Mesenchymal stem cell (in vitro differentiated cells and primary cell): ENCODE data around the gene SOD1.
"Not testable (repeated sequence)": the region's sequence is repeated elsewhere in the genome, so short reads cannot be mapped to it uniquely, and the experiment has no call there.

Source experiments
- DNase-seq: peaks from one replicate; pipeline ENCODE4 v3.0.0-alpha.2; 2013
- H2AFZ ChIP-seq: one replicate; pipeline ENCODE4 v1.6.1; 2013; ENCODE audit warnings: low read depth, mild to moderate bottlenecking, control low read depth, inconsistent platforms, low read length, moderate library complexity
- H2AK5ac ChIP-seq: 2 replicates; pipeline ENCODE4 v1.6.1; 2013; ENCODE audit warnings: low read length, moderate library complexity, mild to moderate bottlenecking, inconsistent platforms; ENCODE audit not compliant: severe bottlenecking
- H2BK120ac ChIP-seq: one replicate; pipeline ENCODE4 v1.6.1; 2013; ENCODE audit warnings: low read depth, mild to moderate bottlenecking, inconsistent platforms, low read length, moderate library complexity
- H2BK12ac ChIP-seq, 2 experiments: one replicate each; pipeline ENCODE4 v1.6.1; 2013; ENCODE audit warnings: inconsistent platforms in 2 of 2, low read length in 2 of 2, mild to moderate bottlenecking in 2 of 2, moderate library complexity in 2 of 2, control low read depth in 1 of 2
- H2BK15ac ChIP-seq: one replicate; pipeline ENCODE4 v1.6.1; 2013; ENCODE audit warnings: mild to moderate bottlenecking, low read depth, inconsistent platforms; ENCODE audit not compliant: poor library complexity, severe bottlenecking
- H2BK5ac ChIP-seq: 2 replicates; pipeline ENCODE4 v1.6.1; 2013; ENCODE audit warnings: low read depth, mild to moderate bottlenecking, low read length, control low read depth, inconsistent platforms; ENCODE audit not compliant: poor library complexity, severe bottlenecking
- H3K14ac ChIP-seq, 2 experiments: one replicate each; pipeline ENCODE4 v1.6.1; 2013; ENCODE audit warnings: inconsistent platforms in 2 of 2, low read length in 2 of 2, control low read depth in 1 of 2, mild to moderate bottlenecking in 1 of 2, moderate library complexity in 1 of 2
- H3K18ac ChIP-seq, 2 experiments: one replicate each; pipeline ENCODE4 v1.6.1; 2013; ENCODE audit warnings: inconsistent platforms in 2 of 2, low read length in 2 of 2, control low read depth in 1 of 2, low read depth in 1 of 2, mild to moderate bottlenecking in 1 of 2
- H3K23ac ChIP-seq, 2 experiments: one replicate each; pipeline ENCODE4 v1.6.1; 2013; ENCODE audit warnings: inconsistent platforms in 2 of 2, low read length in 2 of 2, mild to moderate bottlenecking in 2 of 2, moderate library complexity in 2 of 2, control low read depth in 1 of 2
- H3K27ac ChIP-seq: 2 replicates; pipeline ENCODE4 v1.5.1; 2013; ENCODE audit warnings: mild to moderate bottlenecking, moderate library complexity, low read length, control low read depth, inconsistent platforms; ENCODE audit not compliant: poor library complexity, severe bottlenecking
- H3K27me3 ChIP-seq, 2 experiments: 2 replicates each; pipeline versions ENCODE4 v1.6.1 to v1.7.0; 2013; ENCODE audit warnings: low read length in 2 of 2, mild to moderate bottlenecking in 2 of 2, moderate library complexity in 2 of 2, control low read depth in 1 of 2, inconsistent platforms in 1 of 2; ENCODE audit not compliant: control insufficient read depth in 1 of 2, insufficient read depth in 1 of 2
- H3K36me3 ChIP-seq, 2 experiments: 2 replicates each; pipeline versions ENCODE4 v1.6.1 to v1.7.0; 2013; ENCODE audit warnings: low read length in 2 of 2, control low read depth in 1 of 2, inconsistent platforms in 1 of 2, low read depth in 1 of 2, mild to moderate bottlenecking in 1 of 2; ENCODE audit not compliant: insufficient read depth in 2 of 2, control insufficient read depth in 1 of 2
- H3K4ac ChIP-seq, 2 experiments: one replicate each; pipeline ENCODE4 v1.6.1; 2013; ENCODE audit warnings: inconsistent platforms in 2 of 2, low read length in 2 of 2, mild to moderate bottlenecking in 2 of 2, moderate library complexity in 2 of 2, control low read depth in 1 of 2, low read depth in 1 of 2
- H3K4me1 ChIP-seq: 2 replicates; pipeline ENCODE4 v1.6.1; 2013; ENCODE audit warnings: low read depth, low read length, control low read depth; ENCODE audit not compliant: control insufficient read depth, insufficient read depth
- H3K4me2 ChIP-seq: 2 replicates; pipeline ENCODE4 v1.6.1; 2013; ENCODE audit warnings: low read length, mild to moderate bottlenecking, inconsistent platforms; ENCODE audit not compliant: poor library complexity, severe bottlenecking
- H3K4me3 ChIP-seq, 2 experiments: 2 replicates each; pipeline versions ENCODE4 v1.5.1 to v1.7.0; 2013; ENCODE audit warnings: low read length in 2 of 2, mild to moderate bottlenecking in 2 of 2, control low read depth in 1 of 2, low read depth in 1 of 2; ENCODE audit not compliant: insufficient read depth in 1 of 2
- H3K79me1 ChIP-seq: replicated peaks from 2 replicates; pipeline ENCODE4 v1.6.1; 2013; ENCODE audit warnings: mild to moderate bottlenecking, control low read depth, low read length, inconsistent platforms; ENCODE audit not compliant: poor library complexity, severe bottlenecking
- H3K9ac ChIP-seq: 2 replicates; pipeline ENCODE4 v1.7.0; 2013; ENCODE audit warnings: mild to moderate bottlenecking, low read length, moderate library complexity
- H3K9me3 ChIP-seq: 2 replicates; pipeline ENCODE4 v1.7.0; 2013; ENCODE audit warnings: mild to moderate bottlenecking, low read length; ENCODE audit not compliant: control insufficient read depth
- H4K8ac ChIP-seq: one replicate; pipeline ENCODE4 v1.6.1; 2013; ENCODE audit warnings: inconsistent platforms, mild to moderate bottlenecking, low read length, moderate library complexity
- H4K91ac ChIP-seq: one replicate; pipeline ENCODE4 v1.6.1; 2013; ENCODE audit warnings: mild to moderate bottlenecking, low read length, inconsistent platforms
- WGBS: methylation state at CpG from one replicate; pipeline ENCODE4 v1.1.7; 2013; ENCODE audit warnings: mixed read lengths; 5-methylcytosine and 5-hydroxymethylcytosine counted together

SOD1 gene

DNA sequence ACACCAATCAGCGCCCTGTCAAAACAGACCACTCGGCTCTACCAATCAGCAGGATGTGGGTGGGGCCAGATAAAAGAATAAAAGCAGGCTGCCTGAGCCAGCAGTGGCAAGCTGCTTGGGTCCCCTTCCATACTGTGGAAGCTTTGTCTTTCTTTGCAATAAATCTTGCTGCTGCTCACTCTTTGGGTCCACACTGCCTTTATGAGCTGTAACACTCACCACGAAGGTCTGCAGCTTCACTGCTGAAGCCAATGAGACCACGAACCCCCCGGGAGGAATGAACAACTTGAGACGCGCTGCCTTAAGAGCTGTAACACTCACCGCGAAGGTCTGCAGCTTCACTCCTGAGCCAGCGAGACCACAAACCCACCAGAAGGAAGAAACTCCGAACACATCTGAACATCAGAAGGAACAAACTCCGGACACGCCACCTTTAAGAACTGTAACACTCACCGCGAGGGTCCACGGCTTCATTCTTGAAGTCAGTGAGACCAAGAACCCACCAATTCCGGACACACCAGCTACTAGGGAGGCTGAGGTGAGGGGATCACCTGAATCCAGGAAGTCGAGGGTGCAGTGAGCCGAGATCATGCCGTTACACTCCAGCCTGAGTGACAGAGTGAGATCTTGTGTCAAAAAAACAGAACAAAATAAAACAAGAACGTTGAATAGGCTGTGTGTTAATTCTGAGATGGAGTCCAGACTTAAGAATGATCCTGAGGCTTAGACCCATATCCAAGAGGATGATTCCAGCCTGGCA, 4.5 kb upstream of the SOD1 start:
- H3K4ac ChIP-seq, H4K91ac ChIP-seq, H3K18ac ChIP-seq, H3K9me3 ChIP-seq, H3K23ac ChIP-seq, H3K27ac ChIP-seq, H4K8ac ChIP-seq, H2BK5ac ChIP-seq, H3K4me2 ChIP-seq, H2BK120ac ChIP-seq, H3K4me1 ChIP-seq, H2AFZ ChIP-seq, DNase-seq, H3K79me1 ChIP-seq, H3K36me3 ChIP-seq, H3K14ac ChIP-seq, H3K9ac ChIP-seq, H3K4me3 ChIP-seq, H2BK15ac ChIP-seq, H2AK5ac ChIP-seq, H3K27me3 ChIP-seq, H2BK12ac ChIP-seq: not testable (repeated sequence)
- WGBS = 87% methylated on average over 17 of the region's 21 CpGs

DNA sequence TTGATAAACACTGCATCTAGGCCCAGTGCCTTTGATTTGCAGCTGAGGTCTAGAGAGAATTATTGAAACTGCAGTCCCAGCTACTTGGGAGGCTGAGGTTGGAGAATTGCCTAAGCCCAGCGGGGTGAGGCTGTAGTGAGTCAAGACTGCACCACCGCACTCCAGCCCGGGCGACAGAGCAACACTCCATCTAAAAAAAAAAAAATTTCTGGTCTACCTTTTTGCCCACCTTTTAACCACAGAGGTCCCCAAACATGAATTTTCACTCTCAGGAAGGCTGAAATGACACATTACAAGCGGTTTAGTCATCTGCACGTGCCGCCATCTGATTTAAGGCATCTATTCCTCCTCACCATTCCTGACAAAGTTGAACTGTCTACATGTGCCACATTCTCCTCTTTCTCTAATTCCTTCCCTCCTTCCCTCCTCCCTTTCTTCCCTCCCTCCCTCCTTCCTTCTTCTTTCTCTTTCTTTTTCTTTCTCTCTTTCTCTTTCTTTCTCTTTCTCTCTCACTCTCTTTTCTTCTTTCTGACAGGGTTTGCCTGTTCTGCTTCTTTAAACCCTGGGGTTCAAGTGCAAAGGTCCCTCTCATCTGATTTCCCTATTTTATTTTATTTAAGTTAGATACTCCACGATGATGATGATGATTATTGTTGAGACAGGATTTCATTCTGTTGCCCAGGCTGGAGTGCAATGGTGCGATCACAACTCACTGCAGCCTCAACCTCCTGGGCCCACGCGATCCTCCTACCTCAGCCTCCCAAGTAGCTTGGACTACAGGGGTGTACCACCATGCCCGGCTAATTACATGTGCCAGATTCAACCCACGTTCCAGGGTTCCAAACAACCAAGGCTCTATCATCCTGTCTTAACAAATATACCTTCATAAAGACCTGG, 3.0 kb upstream of the SOD1 start:
- Histone ChIP-seq H3K27me3 (no peaks in the 10 kb centered on the region), H3K4me3 (no peak overlapping the region), H2BK5ac (no peak overlapping the region), H3K4ac (no peak overlapping the region), H2AFZ (no peak overlapping the region), H3K23ac (no peak overlapping the region), H2AK5ac (no peak overlapping the region), H3K79me1 (no peaks in the 10 kb centered on the region), H2BK12ac (no peak overlapping the region), H3K4me1 (no peaks in the 10 kb centered on the region), H4K91ac (no peak overlapping the region), H4K8ac (no peak overlapping the region), H2BK120ac (no peak overlapping the region), H3K9me3 (no peaks in the 10 kb centered on the region), H3K9ac (peak overlapping the region; percentile 9), H3K18ac (no peak overlapping the region), H3K4me2 (no peak overlapping the region), H3K36me3 (peaks cover 0 to under 1% of the 10 kb centered on the region in 2 experiments), H3K27ac (no peak overlapping the region), H2BK15ac (no peak overlapping the region), H3K14ac (no peak overlapping the region)
- DNase-seq = no peak
- WGBS = 94% methylated on average over 12 of the region's 13 CpGs

DNA sequence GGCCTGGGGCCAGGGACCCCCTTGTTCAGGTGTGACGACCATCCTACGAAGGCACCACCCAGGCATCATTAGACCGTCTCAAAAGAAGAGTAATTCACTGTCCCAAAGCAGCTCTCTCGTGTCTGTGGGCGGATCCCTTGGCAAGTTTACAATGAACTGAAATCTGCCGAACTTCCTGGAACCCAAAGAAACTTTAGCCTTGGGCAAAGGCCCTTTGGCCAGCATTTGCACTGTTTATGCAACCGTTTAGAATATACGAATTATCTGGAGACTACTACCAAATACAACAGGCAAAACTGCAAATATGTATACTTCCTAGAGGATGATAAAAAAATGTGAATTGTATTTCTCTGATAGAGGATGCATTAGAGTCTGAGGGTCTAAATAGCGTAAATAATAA, 1.4 kb upstream of the SOD1 start:
- no peaks in the 10 kb centered on the region for H3K79me1 ChIP-seq
- H3K9me3 ChIP-seq = no peaks in the 10 kb centered on the region
- no peak overlapping the region for H3K14ac ChIP-seq
- H3K4me1 ChIP-seq = no peaks in the 10 kb centered on the region
- no peak overlapping the region for H3K18ac ChIP-seq
- no peak overlapping the region for H2BK120ac ChIP-seq
- H3K4me2 ChIP-seq = no peak overlapping the region
- no peak overlapping the region for H2BK5ac ChIP-seq
- H3K27me3 ChIP-seq = no peaks in the 10 kb centered on the region
- H3K4ac ChIP-seq = no peak overlapping the region
- 92% methylated on average over 7 of the region's 9 CpGs for WGBS
- peaks cover 0 to 11% of the 10 kb centered on the region in 2 experiments for H3K36me3 ChIP-seq
- H3K4me3 ChIP-seq = no peak overlapping the region
- no peak for DNase-seq
- H4K91ac ChIP-seq = no peak overlapping the region
- H3K27ac ChIP-seq = no peak overlapping the region
- H2AK5ac ChIP-seq = no peak overlapping the region
- no peak overlapping the region for H2BK15ac ChIP-seq
- no peak overlapping the region for H2BK12ac ChIP-seq
- no peak overlapping the region for H3K9ac ChIP-seq
- no peak overlapping the region for H4K8ac ChIP-seq
- no peak overlapping the region for H3K23ac ChIP-seq
- H2AFZ ChIP-seq = no peak overlapping the region

DNA sequence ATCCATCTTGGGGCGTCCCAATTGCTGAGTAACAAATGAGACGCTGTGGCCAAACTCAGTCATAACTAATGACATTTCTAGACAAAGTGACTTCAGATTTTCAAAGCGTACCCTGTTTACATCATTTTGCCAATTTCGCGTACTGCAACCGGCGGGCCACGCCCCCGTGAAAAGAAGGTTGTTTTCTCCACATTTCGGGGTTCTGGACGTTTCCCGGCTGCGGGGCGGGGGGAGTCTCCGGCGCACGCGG, 282 bp upstream of the SOD1 start:
- Histone ChIP-seq H4K8ac (no peak overlapping the region), H2BK12ac (no peak overlapping the region), H4K91ac (no peak overlapping the region), H3K27ac (no peak overlapping the region), H2AK5ac (no peak overlapping the region), H3K18ac (no peak overlapping the region), H3K4me1 (peaks cover 3% of the 10 kb centered on the region), H3K14ac (no peak overlapping the region), H3K9ac (peak overlapping the region; percentile 96), H3K27me3 (no peaks in the 10 kb centered on the region), H3K23ac (no peak overlapping the region), H3K4ac (no peak overlapping the region), H3K4me3 (peak overlapping the region; percentile 43 to 82), H2AFZ (no peak overlapping the region), H3K36me3 (peaks cover 4 to 22% of the 10 kb centered on the region in 2 experiments), H2BK5ac (no peak overlapping the region), H2BK120ac (no peak overlapping the region), H3K4me2 (peak overlapping the region; percentile 66), H3K79me1 (peaks cover 2% of the 10 kb centered on the region), H3K9me3 (no peaks in the 10 kb centered on the region), H2BK15ac (no peak overlapping the region)
- 1% methylated on average over 18 of the region's 18 CpGs for WGBS
- no peak for DNase-seq
